ENCODE results near the gene TRPV4.

- TF ChIP-seq EZH2phosphoT487 (IDR thresholded peaks at IDR 0.05; ENCODE audit: low read depth, severe bottlenecking, unreplicated experiment), result no peak
- TF ChIP-seq, protein P1, sequence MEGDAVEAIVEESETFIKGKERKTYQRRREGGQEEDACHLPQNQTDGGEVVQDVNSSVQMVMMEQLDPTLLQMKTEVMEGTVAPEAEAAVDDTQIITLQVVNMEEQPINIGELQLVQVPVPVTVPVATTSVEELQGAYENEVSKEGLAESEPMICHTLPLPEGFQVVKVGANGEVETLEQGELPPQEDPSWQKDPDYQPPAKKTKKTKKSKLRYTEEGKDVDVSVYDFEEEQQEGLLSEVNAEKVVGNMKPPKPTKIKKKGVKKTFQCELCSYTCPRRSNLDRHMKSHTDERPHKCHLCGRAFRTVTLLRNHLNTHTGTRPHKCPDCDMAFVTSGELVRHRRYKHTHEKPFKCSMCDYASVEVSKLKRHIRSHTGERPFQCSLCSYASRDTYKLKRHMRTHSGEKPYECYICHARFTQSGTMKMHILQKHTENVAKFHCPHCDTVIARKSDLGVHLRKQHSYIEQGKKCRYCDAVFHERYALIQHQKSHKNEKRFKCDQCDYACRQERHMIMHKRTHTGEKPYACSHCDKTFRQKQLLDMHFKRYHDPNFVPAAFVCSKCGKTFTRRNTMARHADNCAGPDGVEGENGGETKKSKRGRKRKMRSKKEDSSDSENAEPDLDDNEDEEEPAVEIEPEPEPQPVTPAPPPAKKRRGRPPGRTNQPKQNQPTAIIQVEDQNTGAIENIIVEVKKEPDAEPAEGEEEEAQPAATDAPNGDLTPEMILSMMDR (IDR thresholded peaks at IDR 0.05; ENCODE audit: poor library complexity), result peak; percentile 52
- no peak for TF ChIP-seq EZH2 (IDR thresholded peaks at IDR 0.05; ENCODE audit: borderline replicate concordance)
Observed at GRCh38 chr12:109880043-109880931, 47.1 kb upstream of the TRPV4 start, which contains the start of gene GLTP.

Measured in hepatocyte (in vitro differentiated cells).